GM21515 (cell line): ENCODE data around the gene FAM169A.
"Not testable (repeated sequence)": the region's sequence is repeated elsewhere in the genome, so short reads cannot be mapped to it uniquely, and the experiment has no call there.

Experiments
- ATAC-seq: cut with Tn5 transposase; IDR thresholded peaks from one replicate; pipeline ENCODE4 v1.9.1; 2021; ENCODE audit not compliant: unreplicated experiment

The FAM169A gene

GRCh38 chr5:74801941-74802340 is 64.2 kb downstream of the FAM169A start:
- no peak for ATAC-seq

- no peak for ATAC-seq
These were observed 65.0 kb downstream of the FAM169A start for GRCh38 chr5:74801197-74801596.

- no peak for ATAC-seq
These were observed 66.9 kb downstream of the FAM169A start for GRCh38 chr5:74798977-74799911.

- ATAC-seq = not testable (repeated sequence)
These were observed 74.5 kb downstream of the FAM169A start for GRCh38 chr5:74791669-74792068.

- no peak for ATAC-seq
These were observed 78.8 kb downstream of the FAM169A start for GRCh38 chr5:74787424-74787823.

- ATAC-seq = no peak
These were observed 79.3 kb downstream of the FAM169A start for GRCh38 chr5:74786851-74787250.

- ATAC-seq = no peak
These were observed 87.6 kb downstream of the FAM169A start for GRCh38 chr5:74778609-74779008.

- ATAC-seq = no peak
These were observed 93.8 kb downstream of the FAM169A start for GRCh38 chr5:74772359-74772758.

- ATAC-seq = peak; percentile 22
These were observed 98.6 kb downstream of the FAM169A start for GRCh38 chr5:74767579-74767913.

GRCh38 chr5:74766849-74767578 is 99.2 kb downstream of the FAM169A start, which contains the start of the genes GFM2 and NSA2:
Gene GFM2 (minus strand): TSS chr5:74767117. CDS start chr5:74763742, 3,375 bp downstream.
Gene NSA2 (plus strand): TSS chr5:74767249. CDS start chr5:74767361, 112 bp downstream.
- peak; percentile 87 for ATAC-seq

GRCh38 chr5:74766418-74766848 is 99.8 kb downstream of the FAM169A start:
- peak; percentile 38 for ATAC-seq

- no peak for ATAC-seq
These were observed 100.3 kb downstream of the FAM169A start for GRCh38 chr5:74765929-74766328.

GRCh38 chr5:74765201-74765600 is 101.0 kb downstream of the FAM169A start:
- ATAC-seq = no peak

- no peak for ATAC-seq
These were observed 102.7 kb downstream of the FAM169A start for GRCh38 chr5:74763504-74763903.

- no peak for ATAC-seq
These were observed 103.6 kb downstream of the FAM169A start for GRCh38 chr5:74762599-74762998.

- no peak for ATAC-seq
These were observed 104.9 kb downstream of the FAM169A start for GRCh38 chr5:74761241-74761640.

GRCh38 chr5:74748742-74749141 is 117.4 kb downstream of the FAM169A start:
- not testable (repeated sequence) for ATAC-seq

- ATAC-seq = no peak
These were observed 127.8 kb downstream of the FAM169A start for GRCh38 chr5:74738406-74738805.

- ATAC-seq = no peak
These were observed 129.4 kb downstream of the FAM169A start for GRCh38 chr5:74736759-74737158.
